Hematopoietic multipotent progenitor cell treated with erythropoietin and hydrocortisone succinate and interleukin-3 and kit ligand, for 4 days (in vitro differentiated cells): ENCODE results near the gene EBI3.
"Not testable (repeated sequence)": the region's sequence is repeated elsewhere in the genome, so short reads cannot be mapped to it uniquely, and the experiment has no call there.

Experiments
- DNase-seq: peaks from one replicate; pipeline ENCODE4 v3.0.0-alpha.2; 2015

EBI3 gene

DNA sequence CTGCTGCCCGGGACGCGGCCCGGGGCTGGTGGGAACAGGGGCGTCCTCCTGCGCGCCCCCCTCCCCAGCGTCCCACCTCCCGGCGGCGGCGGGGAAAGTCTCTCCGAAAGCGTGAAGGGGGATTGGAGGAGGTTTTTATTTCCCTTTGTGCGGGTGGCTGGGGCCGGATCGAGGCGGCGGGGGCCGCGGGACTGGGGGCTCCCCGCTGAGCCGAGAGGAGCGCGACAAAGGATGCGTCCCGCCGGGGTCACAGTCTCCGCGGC lies 49.9 kb downstream of the EBI3 start:
- no peak for DNase-seq

DNA sequence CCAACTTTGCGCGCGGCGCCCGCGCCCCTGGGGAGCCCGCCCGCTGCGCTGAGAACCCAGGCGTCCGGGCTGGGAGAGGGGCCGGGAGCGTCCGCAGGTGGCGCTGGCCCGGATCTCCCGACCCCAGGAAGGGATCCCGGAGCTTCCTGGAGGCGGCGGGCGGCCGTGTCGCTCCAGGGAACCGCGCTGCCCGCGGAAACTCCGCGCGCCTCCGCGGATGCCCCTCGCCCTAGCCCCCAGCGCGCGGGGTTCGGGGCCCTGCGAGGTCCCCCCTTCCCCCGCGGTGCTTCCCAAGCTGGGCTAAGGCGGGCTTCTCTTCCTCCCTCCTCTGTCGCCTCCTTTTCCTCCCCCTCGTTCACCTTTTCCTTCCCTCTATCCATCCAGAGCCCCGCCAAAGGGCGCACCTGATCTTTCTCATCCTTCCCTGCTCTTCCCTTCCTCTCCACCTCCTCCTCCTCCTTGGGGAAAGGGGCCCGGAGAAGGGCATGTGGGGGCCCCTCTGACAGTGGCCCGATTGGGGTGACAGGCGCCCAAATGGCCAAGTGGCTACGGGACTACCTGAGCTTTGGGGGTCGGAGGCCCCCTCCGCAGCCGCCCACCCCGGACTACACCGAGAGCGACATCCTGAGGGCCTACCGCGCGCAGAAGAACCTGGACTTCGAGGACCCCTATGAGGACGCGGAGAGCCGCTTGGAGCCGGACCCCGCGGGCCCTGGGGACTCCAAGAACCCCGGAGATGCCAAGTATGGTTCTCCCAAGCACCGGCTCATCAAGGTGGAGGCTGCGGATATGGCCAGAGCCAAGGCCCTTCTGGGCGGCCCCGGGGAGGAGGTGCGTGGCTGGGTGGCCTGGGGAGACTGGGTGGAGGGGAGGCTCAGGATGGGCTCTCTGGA lies 50.5 kb downstream of the EBI3 start:
- DNase-seq, result no peak

GRCh38 chr19:4284176-4284958 lies 55.0 kb downstream of the EBI3 start:
- peak; percentile 59 for DNase-seq

- no peak for DNase-seq
Measured at GRCh38 chr19:4284974-4285373, 55.7 kb downstream of the EBI3 start.

- not testable (repeated sequence) for DNase-seq
Measured at GRCh38 chr19:4286141-4286540, 56.8 kb downstream of the EBI3 start.
